ENCODE data around the gene AGBL1.
"Not testable (repeated sequence)": the region's sequence is repeated elsewhere in the genome, so short reads cannot be mapped to it uniquely, and the experiment has no call there.

AGBL1 gene

DNA sequence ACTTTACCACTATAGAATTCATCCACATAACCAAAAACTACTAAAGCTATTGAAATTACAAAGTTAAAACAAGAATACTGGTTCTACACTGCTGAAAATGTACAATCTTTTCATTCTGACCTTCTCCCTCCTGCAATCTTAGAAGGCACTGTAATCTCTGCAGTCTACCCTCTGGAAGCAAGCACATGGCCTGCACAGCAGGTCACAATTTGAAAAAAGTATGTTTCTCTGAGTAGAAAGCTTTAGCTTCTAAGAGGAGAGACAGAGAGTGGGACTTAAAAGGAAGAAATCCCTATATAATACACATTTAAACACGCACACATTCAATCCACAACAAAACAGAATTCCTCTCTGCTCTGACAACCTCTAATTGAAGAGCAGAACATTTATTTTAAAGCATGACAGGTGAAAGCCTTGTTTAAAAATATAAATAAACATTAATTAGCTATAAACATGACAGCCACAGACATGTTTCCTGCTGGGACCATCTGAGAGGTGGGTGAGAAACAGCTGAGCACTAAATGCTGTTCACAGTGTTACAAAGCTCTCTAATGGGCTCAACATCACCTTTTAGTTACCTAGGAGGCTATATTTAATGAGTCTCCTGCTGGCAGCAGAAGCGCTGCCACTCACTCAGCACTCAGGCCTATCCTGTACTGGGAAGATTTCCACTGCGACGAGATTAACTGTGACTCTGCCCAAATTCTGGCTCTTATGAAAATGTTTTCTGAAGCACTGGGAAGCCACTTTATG is 447.4 kb downstream of the AGBL1 start:
- Mint-ChIP-seq H3K27ac (no peak overlapping the region), H3K4me1 (ENCODE audit: low read depth) (peaks cover 4% of the 10 kb centered on the region)

DNA sequence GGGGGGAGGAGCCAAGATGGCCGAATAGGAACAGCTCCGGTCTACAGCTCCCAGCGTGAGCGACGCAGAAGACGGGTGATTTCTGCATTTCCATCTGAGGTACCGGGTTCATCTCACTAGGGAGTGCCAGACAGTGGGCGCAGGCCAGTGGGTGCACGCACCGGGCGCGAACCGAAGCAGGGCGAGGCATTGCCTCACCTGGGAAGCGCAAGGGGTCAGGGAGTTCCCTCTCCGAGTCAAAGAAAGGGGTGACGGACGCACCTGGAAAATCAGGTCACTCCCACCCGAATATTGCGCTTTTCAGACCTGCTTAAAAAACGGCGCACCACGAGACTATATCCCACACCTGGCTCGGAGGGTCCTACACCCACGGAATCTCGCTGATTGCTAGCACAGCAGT is 448.4 kb downstream of the AGBL1 start:
- not testable (repeated sequence) for H3K36me3 Mint-ChIP-seq; H3K4me1 Mint-ChIP-seq (ENCODE audit: low read depth); H3K27ac Mint-ChIP-seq; H3K4me3 Mint-ChIP-seq; H3K9me3 Mint-ChIP-seq (ENCODE audit: low read depth); H3K27me3 Mint-ChIP-seq

More for the DNA sequence above, 447.4 kb downstream of the AGBL1 start:
- Mint-ChIP-seq H3K4me3 (no peak overlapping the region), H3K27me3 (peaks cover 2% of the 10 kb centered on the region), H3K9me3 (ENCODE audit: low read depth) (peaks cover 3% of the 10 kb centered on the region), H3K36me3 (peaks cover 2% of the 10 kb centered on the region)

GRCh38 chr15:86538141-86538540 is 458.5 kb downstream of the AGBL1 start:
- no peaks in the 10 kb centered on the region for H3K9me3 Mint-ChIP-seq (ENCODE audit: low read depth)
- H3K27me3 Mint-ChIP-seq = peaks cover 2% of the 10 kb centered on the region
- no peak overlapping the region for H3K4me3 Mint-ChIP-seq
- no peaks in the 10 kb centered on the region for H3K4me1 Mint-ChIP-seq (ENCODE audit: low read depth)
- no peak overlapping the region for H3K27ac Mint-ChIP-seq
- no peaks in the 10 kb centered on the region for H3K36me3 Mint-ChIP-seq

GRCh38 chr15:86540840-86541467 is 461.3 kb downstream of the AGBL1 start:
- H3K27ac Mint-ChIP-seq = no peak overlapping the region
- H3K27me3 Mint-ChIP-seq = peaks cover 5% of the 10 kb centered on the region
- peaks cover 2% of the 10 kb centered on the region for H3K36me3 Mint-ChIP-seq
- peaks cover 9% of the 10 kb centered on the region for H3K9me3 Mint-ChIP-seq (ENCODE audit: low read depth)
- no peaks in the 10 kb centered on the region for H3K4me1 Mint-ChIP-seq (ENCODE audit: low read depth)
- H3K4me3 Mint-ChIP-seq = no peak overlapping the region

DNA sequence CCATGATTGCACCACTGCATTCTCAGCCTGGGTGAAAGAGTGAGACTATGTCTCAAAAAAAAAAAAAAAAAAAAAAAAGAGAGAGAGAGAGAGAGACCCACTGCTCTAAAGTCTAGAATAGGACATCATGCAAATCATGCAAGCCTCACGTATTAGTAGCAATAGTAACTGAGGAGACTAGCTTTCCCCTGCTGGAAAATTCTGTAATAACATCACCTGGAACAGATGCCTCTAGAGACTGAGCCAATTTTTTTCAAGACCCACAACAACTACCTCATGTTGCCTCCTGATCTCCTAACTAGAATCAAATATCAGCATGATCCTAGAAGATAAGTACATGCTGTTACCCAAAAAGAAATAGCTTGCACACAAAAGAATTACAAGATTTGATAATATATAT is 461.9 kb downstream of the AGBL1 start:
- H3K36me3 Mint-ChIP-seq = peaks cover 2% of the 10 kb centered on the region
- peaks cover 9% of the 10 kb centered on the region for H3K9me3 Mint-ChIP-seq (ENCODE audit: low read depth)
- no peak overlapping the region for H3K27ac Mint-ChIP-seq
- no peaks in the 10 kb centered on the region for H3K4me1 Mint-ChIP-seq (ENCODE audit: low read depth)
- H3K27me3 Mint-ChIP-seq = peaks cover 7% of the 10 kb centered on the region
- no peak overlapping the region for H3K4me3 Mint-ChIP-seq

GRCh38 chr15:86550075-86550474 is 470.4 kb downstream of the AGBL1 start:
- Mint-ChIP-seq H3K4me1 (ENCODE audit: low read depth) (no peaks in the 10 kb centered on the region), H3K27me3 (peaks cover 2% of the 10 kb centered on the region), H3K36me3 (no peaks in the 10 kb centered on the region), H3K9me3 (ENCODE audit: low read depth) (peaks cover 4% of the 10 kb centered on the region), H3K27ac (no peak overlapping the region), H3K4me3 (no peak overlapping the region)

DNA sequence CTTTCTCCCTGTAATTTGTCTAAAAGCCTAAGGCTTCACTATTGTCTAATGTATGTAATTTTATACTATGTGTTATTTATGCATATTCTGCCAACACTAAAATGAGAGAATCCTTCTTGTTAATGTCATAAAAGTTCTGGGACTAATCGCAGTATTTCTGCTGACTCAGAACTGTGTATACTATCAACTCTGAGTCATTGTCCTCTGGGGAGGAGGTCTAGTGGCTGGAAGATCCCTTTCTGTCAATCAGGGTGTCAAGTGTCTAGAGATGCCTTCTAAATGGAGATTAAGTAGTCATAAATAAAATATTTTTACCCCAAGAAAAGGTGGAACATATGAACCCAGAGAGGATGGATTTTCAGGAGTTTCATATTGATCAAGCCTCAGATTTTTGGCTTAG is 473.4 kb downstream of the AGBL1 start:
- H3K9me3 Mint-ChIP-seq (ENCODE audit: low read depth) = peaks cover 4% of the 10 kb centered on the region
- no peaks in the 10 kb centered on the region for H3K27me3 Mint-ChIP-seq
- no peaks in the 10 kb centered on the region for H3K4me1 Mint-ChIP-seq (ENCODE audit: low read depth)
- no peaks in the 10 kb centered on the region for H3K36me3 Mint-ChIP-seq
- no peak overlapping the region for H3K27ac Mint-ChIP-seq
- no peak overlapping the region for H3K4me3 Mint-ChIP-seq

DNA sequence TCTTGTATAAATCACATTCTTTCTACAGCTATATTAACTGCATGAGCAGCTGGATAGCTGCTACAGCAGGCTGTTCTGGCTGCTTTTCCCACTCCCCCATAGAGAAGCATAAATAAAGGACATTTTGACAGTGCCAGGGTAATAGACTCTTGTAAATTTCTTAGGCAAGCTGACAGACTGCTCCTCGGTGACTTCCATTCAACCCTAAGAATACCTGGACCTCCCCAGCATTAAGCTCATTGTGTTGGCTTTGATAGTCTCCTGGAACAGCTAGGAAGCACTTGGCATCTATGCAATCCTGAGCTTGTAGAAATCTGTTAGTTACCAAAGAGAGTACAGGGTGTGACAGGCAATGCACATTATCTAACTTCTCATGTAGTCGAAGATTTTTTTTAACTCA is 475.4 kb downstream of the AGBL1 start:
- no peak overlapping the region for H3K27ac Mint-ChIP-seq
- H3K4me1 Mint-ChIP-seq (ENCODE audit: low read depth) = no peaks in the 10 kb centered on the region
- H3K36me3 Mint-ChIP-seq = no peaks in the 10 kb centered on the region
- no peaks in the 10 kb centered on the region for H3K27me3 Mint-ChIP-seq
- peaks cover 4% of the 10 kb centered on the region for H3K9me3 Mint-ChIP-seq (ENCODE audit: low read depth)
- H3K4me3 Mint-ChIP-seq = no peak overlapping the region

- Mint-ChIP-seq H3K36me3 (no peaks in the 10 kb centered on the region), H3K4me3 (no peak overlapping the region), H3K27ac (no peak overlapping the region), H3K4me1 (ENCODE audit: low read depth) (no peaks in the 10 kb centered on the region), H3K9me3 (ENCODE audit: low read depth) (peaks cover 3% of the 10 kb centered on the region), H3K27me3 (no peaks in the 10 kb centered on the region)
Observed at GRCh38 chr15:86555939-86556338, 476.3 kb downstream of the AGBL1 start.

- Mint-ChIP-seq H3K4me3 (no peak overlapping the region), H3K9me3 (ENCODE audit: low read depth) (no peaks in the 10 kb centered on the region), H3K36me3 (no peaks in the 10 kb centered on the region), H3K27ac (no peak overlapping the region), H3K4me1 (ENCODE audit: low read depth) (no peaks in the 10 kb centered on the region), H3K27me3 (no peaks in the 10 kb centered on the region)
Observed at GRCh38 chr15:86556396-86557017, 476.8 kb downstream of the AGBL1 start.

- Mint-ChIP-seq H3K27me3 (no peaks in the 10 kb centered on the region), H3K4me3 (no peak overlapping the region), H3K27ac (no peak overlapping the region), H3K4me1 (ENCODE audit: low read depth) (no peaks in the 10 kb centered on the region), H3K9me3 (ENCODE audit: low read depth) (no peaks in the 10 kb centered on the region), H3K36me3 (no peaks in the 10 kb centered on the region)
Observed at GRCh38 chr15:86557018-86557550, 477.4 kb downstream of the AGBL1 start.

DNA sequence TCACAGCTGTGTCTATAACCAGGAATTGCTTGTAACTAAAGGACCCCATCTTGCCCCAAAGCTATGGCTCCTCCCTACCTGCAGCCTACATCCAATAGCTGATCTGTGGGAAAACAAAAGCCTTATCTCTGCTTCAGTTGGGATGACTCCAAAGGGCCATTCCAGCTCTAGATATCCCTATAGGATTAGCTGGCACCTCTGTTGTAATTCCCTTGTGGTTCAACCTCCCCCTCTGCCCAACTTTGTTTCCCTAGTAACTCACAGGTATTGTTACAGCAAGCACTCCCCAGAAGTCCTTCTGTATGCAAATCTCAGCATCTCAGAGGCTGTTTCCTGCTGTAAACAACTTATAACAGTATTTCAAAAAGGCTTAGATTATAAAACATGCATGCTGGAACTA is 478.6 kb downstream of the AGBL1 start:
- Mint-ChIP-seq H3K36me3 (no peaks in the 10 kb centered on the region), H3K27me3 (no peaks in the 10 kb centered on the region), H3K4me3 (no peak overlapping the region), H3K9me3 (ENCODE audit: low read depth) (no peaks in the 10 kb centered on the region), H3K27ac (no peak overlapping the region), H3K4me1 (ENCODE audit: low read depth) (no peaks in the 10 kb centered on the region)

- Mint-ChIP-seq H3K36me3 (no peaks in the 10 kb centered on the region), H3K27ac (no peak overlapping the region), H3K4me1 (ENCODE audit: low read depth) (no peaks in the 10 kb centered on the region), H3K9me3 (ENCODE audit: low read depth) (peaks cover under 1% of the 10 kb centered on the region), H3K27me3 (no peaks in the 10 kb centered on the region), H3K4me3 (no peak overlapping the region)
Observed at GRCh38 chr15:86558686-86559085, 479.0 kb downstream of the AGBL1 start.

DNA sequence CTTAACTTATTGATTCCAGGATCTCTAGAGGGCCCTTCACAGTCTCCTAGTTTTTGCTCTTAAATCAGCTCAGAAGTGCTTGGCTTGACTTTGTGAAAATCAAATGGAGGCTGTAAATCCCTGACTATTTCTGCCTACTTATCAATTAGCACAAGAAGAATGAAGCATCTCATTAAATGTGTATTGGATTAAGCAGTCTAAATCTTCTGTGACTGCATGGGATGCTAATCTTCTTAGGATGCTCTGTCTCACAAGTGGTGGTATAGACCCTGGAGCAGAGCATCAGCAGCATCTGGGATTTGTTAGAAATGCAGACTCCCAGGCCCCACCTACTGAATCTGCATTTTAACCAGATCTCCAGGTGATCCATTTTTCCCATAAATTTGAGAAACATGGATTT is 488.7 kb downstream of the AGBL1 start:
- Mint-ChIP-seq H3K4me1 (ENCODE audit: low read depth) (peaks cover 5% of the 10 kb centered on the region), H3K36me3 (peaks cover 8% of the 10 kb centered on the region), H3K4me3 (no peak overlapping the region), H3K27ac (no peak overlapping the region), H3K27me3 (no peaks in the 10 kb centered on the region), H3K9me3 (ENCODE audit: low read depth) (peaks cover 8% of the 10 kb centered on the region)

GRCh38 chr15:86570738-86571137 is 491.1 kb downstream of the AGBL1 start:
- H3K36me3 Mint-ChIP-seq = peaks cover 2% of the 10 kb centered on the region
- peaks cover 1% of the 10 kb centered on the region for H3K9me3 Mint-ChIP-seq (ENCODE audit: low read depth)
- H3K4me3 Mint-ChIP-seq = no peak overlapping the region
- H3K4me1 Mint-ChIP-seq (ENCODE audit: low read depth) = peaks cover 15% of the 10 kb centered on the region
- no peak overlapping the region for H3K27ac Mint-ChIP-seq
- no peaks in the 10 kb centered on the region for H3K27me3 Mint-ChIP-seq

Data from activated naive CD8-positive, alpha-beta T cell (primary cell).